Measurements from ENCODE around the gene PRKAR2B.
"Not testable (repeated sequence)": the region's sequence is repeated elsewhere in the genome, so short reads cannot be mapped to it uniquely, and the experiment has no call there.

PRKAR2B gene

DNA sequence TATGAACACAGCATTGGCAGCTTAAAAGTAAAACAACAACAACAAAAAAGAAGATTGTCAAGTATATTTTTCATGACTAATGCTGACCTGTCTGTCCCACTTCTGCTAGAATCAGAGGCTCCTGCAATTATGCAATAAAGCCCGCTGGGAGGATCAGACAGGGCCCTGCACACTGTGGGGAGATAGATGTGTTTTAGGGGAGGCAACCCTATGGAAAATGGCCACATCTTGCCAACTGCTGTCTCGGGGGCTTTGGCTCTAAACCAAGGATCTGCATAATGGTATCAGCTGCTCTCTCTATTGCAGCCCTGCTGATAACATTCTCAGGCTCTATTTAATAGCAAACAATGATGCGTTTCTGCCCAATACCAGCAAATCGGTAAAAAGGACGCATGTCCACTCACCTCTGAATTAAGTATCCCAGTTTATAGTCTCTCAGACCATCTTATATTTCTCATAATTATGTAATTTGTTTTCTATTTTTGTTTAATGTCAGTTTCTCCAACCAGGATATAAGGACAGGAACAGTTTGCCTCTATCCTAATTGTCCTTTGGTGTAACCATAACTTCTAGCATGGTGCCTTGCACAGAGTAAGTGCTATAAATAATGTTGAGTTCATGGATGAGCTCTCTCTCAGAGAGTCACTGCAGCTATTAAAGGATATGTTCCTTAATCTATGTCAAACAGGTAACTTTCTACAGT, 15.3 kb upstream of the PRKAR2B start:
- DNase-seq: no peak

DNA sequence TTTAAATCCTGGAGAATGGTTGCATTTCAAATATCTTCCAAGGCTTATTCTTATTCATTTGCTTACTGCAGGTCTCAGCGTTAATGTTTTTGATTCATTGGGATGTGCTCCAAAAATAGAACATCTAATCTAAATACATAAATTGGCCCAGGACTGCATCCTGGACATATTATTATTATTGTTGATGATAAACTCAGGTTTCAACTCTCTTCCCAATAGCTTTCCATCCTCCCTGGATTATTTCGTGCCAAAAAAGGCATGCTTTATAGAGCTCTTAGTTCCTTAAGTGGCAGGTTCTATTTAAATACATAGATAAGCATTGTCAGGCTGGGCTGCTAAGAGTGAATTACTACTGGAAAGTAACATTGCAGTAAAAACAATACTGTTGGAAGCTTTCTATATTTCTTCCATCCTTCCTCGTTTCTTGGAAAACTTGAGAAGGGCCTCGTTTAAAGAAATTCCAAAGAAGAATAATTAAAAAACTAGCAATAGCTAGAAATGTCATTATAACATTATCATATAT, 14.7 kb upstream of the PRKAR2B start:
- DNase-seq: no peak

DNA sequence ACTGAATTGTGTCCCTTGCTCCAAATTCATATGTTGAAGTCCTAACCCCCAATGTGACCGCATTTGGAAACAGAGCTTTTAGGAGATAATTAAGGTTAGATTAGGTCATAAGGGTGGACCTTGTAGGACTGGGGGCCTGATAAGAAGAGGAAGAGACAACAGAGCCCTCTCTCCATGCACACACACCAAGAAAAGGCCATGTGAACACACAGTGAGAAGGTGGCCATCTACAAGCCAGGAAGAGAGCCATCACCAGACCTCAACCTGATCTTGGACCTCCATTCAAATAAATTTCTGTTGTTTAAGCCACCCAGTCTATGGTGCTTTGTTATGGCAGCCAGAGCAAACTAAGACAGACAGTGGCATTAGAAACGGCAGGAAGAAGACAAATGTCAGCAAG, 12.5 kb upstream of the PRKAR2B start:
- no peak for DNase-seq

DNA sequence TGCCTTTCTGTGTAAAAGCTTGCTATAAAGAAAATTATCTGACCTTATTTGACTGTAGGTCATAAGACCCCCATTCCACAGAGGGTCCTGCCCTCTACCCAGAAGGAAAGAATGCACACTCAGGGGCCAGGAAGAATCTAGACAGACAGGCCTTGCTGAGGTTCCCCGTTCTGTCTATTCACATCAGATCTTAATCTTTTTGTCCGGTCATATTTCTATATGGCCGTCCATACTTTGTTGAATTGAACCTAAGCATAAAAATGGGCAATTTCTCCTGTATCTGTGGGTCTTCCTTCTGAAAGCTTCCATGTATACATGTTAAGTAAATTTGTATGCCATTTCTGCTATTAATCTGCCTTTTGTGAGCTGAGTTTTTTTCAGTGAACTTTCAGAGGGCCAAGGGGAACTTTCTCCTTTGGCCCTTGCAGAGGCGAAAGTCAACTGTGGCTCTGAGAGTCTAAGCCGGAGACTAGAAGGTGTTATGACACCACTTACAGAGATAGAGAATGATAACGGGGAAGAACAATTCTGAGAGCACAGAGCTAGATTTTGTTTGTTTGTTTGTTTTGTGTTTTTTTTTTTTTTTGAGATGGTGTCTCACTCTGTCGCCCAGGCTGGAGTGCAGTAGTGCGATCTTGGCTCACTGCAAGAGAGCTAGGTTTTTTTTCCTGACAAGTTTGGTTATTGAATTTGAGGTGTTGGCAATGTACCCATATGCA, 11.6 kb upstream of the PRKAR2B start:
- DNase-seq: no peak

DNA sequence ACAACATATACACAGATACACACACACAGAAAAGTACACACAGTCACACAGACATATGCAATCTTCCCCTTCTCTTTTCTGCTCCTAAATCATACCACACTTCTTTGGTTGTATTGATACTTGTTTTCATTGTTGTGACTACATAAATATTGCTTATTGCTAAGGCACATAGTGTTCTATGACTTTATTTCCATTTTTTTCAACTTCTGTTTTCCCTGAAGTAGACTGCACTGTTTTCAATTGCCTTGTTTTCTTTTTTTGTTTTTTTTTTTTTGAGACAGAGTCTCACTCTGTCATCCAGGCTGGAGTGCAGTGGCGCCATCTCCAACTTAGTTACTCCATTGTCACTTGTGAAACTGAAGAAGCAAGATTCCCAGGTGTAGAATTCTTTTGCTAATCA, 10.0 kb upstream of the PRKAR2B start:
- no peak for DNase-seq

DNA sequence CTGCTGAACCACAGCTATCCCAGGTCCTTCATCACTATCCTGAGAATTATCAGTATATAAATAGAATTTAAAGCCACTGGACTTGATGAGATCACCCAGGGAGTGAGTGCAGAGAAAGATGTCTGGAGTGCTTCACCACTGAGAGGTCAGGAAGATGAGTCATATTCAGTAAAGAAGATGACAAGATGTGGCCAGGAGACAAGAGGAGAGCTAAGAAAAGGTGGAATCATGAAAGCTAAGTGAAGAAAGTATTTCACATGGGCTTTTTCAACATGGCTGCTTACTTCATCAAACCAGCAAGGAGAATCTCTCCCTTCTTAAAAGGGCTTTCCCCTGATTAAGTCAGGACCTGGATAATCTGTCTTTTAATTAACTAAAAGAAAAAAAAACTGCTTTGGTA, 9.1 kb upstream of the PRKAR2B start:
- no peak for DNase-seq

DNA sequence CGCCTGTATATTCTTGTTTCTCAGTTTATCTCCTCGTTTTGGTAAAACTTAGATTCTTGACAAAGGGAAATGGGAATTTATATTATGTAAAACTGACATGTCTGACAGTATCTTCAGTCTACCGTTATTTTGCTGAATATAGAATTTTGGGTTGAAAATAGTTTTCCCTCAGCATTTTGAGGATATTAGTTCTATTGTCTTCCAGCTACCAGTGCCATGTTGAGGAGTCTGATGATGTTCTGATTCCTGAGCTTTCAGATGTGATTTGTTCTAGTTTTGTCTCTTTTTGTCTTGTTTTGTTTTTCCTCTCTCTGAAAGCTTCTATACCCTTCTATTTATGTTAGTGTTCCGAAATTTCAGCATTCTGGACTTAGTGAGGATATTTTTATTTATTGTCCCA, 8.0 kb upstream of the PRKAR2B start:
- no peak for DNase-seq

DNA sequence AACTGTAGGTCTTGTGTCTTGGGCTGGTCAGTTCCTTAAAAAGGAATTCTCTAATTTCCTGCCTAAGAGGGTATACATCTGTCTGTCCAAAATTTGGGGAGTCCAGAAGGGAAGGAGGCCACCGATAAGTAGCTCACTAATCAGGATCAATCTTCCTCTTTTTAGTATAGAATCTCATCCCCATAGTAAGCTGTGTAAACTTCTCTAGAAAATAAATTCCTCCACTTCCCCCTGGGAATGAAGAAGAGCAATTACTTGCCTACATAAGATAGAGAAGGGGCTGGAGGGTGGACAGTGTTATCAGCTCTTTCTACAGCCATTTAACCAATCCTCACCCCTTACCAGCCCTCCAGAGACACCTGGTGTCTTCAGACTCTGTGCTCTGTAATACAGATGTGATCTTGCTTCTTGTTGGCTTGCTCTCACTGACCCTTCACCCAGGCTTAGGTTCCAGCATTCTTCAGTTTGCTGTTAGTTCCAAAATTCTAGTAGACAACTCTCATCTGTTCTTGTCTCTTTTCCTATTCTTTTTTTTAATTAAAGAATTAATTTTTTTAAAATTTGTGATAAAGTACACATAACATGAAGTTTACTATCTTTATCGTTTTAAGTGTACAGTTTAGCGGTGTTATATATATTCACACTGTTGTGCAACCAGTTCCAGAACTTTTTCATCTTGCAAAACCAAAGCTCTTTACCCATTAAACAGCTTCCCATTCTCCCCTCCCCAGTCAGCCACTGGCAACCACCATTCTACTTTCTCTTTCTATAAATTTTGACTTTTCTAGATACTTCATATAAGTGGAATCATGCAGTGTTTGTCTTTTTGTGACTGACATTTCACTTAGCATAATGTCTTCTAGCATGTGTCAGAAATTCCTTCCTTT, 6.5 kb upstream of the PRKAR2B start:
- DNase-seq: no peak

DNA sequence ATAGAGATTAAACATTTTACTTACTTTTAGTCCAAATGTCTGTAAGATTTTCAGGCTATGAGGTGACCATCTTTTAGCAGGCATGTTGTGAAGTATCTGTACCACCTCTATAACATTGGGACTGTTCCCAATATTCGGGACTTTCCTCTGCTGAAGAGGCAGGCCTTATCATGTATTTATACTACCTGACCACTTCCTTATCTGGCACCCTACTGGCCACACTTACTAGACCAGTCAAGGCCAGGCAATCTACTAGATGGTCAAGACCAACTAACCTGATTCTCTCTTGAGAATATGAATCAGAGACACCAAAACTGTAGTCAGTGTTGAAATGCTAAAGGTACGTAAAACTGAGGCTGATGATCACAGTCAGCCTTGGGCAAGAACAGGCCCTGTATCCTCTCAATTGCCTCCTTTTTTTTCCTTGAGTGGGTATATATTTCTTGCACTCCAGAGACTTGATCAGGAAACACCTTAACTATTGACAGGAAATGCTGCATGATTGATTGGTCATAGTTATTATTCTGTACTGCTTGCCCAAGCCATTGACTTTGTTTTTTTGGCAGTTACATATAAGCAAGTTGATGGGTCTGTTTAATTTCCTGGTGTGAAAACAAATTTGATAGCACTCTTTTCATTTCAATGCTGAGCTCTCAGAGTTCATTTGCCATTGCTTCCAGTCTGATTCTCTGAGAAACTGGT, 5.2 kb upstream of the PRKAR2B start:
- DNase-seq: no peak

DNA sequence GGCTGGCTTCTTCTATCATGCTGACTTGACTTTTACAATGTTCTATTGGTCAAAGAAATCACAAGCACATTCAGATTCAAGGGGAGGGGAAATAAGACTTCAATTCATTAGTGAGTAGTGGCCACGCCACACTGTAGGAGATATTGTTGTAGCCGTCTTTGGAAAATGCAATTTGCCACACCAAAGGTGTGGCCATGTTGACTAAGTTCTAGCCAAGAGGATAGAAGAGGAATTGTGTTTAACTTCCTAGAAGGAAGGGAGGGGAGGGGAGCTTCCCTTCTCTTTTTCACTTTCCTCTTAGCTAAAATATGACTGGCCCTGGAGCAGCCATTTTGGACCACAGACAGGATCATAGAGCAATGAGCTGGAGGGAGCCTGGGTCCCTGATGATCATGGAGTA, 3.4 kb upstream of the PRKAR2B start:
- DNase-seq: no peak

DNA sequence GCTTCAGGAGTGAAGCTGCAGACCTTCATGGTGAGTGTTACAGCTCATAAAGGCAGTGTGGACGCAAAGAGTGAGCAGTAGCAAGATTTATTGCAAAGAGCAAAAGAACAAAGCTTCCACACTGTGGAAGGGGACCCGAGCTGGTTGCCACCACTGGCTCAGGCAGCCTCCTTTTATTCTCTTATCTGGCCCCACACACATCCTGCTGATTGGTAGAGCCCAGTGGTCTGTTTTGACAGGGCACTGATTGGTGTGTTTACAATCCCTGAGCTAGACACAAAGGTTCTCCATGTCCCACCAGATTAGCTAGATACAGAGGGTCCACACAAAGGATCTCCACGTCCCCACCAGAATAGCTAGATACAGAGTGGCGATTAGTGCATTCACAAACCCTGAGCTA, 2.7 kb upstream of the PRKAR2B start:
- DNase-seq: not testable (repeated sequence)

DNA sequence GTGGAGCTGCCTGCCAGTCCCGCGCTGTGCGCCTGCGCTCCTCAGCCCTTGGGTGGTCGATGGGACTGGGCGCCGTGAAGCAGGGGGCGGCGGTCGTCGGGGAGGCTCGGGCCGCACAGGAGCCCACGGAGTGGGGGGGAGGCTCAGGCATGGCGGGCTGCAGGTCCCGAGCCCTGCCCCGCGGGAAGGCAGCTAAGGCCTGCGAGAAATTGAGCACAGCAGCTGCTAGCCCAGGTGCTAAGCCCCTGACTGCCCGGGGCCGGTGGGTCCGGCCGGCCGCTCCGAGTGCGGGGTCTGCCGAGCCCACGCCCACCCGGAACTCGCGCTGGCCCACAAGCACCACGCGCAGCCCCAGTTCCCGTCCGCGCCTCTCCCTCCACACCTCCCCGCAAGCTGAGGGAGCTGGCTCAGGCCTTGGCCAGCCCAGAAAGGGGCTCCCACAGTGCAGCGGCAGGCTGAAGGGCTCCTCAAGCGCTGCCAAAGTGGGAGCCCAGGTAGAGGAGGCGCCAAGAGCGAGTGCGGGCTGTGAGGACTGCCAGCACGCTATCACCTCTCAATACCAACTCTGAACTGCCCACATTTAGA, 2.1 kb upstream of the PRKAR2B start:
- DNase-seq: not testable (repeated sequence)

DNA sequence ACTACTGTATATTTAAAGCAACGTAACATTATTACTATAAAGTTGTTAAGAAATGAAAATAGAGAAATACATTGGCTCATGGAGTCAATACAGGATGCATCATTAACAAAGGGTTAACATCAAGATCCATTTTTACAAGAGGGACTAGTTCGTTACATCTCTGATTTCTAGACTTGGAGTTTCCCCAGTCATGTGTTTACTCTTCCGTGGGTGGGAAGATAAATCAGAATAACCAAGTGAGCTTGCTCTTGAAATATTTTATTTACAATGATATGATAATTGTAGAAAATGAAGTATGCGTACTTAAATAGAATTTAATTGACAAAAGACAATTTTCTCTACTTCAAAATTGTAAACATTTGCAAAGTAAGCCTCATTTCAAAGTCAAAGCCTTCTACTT, 1.0 kb upstream of the PRKAR2B start:
- DNase-seq: no peak

DNA sequence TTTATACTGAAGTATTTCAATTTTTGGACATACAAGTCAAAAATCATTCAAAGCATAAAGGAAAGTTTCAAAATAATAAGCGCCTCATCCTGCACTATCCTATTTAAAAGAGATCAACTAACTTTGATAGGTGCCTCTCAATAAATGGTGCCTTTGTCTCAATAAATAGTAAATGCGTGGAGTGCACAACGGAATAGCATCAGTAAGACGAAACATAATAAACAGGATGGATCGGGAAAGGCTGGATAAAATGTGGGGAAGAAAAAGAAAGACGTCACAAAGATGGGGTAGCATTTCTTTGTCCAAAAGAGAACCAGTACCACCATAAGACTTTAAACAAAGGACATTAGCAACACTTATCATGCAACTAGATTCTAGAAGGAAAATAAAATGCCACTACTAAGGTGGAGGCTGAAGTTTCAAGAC, 571 bp upstream of the PRKAR2B start:
- no peak for DNase-seq

DNA sequence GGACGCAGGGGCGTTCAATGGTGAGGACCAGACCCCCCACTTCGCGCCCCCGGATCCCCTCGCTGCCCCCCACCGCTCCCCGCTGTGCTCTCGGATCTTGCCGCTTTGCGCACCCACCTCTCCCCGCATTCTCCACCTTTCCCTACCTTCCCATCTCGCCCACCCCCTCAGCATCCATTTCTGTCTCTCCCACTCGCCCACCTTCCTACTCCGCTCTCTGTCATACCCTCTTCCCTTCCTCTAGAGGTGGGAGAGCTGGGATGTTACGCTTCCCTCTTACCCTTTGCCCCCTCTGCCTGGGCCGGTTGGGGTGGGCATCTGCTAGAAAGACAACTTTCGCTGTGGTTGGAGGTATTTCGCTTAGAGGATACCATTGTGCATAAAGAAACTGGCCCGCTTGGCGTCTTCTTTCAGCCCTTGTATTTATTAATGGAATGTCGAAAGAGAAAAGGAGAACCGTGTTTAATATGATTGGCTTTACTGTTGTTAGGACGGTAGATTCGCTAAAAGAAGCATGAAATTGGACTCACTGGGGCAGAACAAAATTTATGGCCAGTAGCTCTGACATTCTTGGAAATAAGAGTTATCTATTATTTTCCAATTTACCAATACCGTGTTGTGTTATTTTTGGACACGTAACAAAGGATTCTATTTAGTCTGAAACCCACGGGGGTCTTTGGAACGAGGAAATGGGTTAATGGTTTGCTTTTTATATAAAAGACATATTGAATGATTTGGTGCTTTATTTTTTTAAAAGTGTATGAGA, 873 bp downstream of the PRKAR2B start:
- DNase-seq: no peak

DNA sequence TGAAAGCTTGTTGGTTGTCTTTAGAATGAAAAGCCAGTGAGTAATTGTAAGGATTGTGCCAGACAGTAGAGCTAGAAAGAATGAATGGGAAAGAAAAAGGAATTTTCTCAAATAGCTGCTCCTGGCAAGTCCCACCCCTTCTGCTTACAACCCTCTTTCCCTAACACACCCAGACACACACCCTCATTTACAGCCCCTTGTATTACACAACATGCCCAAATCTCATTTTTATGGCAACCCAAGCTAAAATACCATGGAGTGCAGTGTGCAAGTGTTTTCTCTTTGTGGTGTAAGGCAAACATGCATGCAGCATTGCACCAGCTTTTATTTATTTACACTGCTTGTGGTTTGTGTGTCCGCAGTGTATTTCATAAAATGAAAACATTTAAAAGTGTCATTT, 1.5 kb downstream of the PRKAR2B start:
- DNase-seq: no peak

DNA sequence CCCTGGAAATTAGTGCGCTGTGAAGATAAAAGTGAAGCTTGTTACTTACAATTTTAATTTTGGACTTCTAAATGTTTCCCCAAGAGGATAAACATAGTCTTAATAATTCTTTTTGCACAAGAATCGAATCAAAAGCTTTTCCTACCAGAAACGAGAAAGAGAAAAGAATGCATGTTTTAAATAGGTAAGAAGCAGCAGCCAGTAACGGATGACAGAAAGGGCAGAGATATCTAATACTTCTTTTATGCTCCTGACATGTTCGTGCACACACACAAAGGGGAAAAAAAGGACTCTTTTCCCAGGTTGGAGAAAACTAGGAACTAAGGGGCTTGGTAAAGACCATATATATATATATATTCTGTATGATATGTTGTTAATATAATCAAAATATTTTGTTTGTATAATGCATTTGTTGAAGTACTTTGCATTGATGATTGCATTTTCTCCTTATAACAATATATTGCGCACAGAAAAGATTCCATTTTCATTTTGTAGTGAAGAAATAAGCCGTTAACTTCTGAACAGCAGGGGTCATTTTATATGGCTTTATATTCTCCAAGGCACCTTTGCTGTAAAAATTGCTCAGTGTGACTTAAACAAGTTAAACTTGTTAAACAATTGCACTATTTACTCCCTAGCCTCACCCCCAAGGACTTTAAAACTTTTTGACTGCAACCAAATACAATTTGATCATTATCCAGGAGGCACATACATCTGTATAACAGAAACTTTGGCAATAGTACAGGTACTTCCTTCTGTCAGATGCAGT, 2.2 kb downstream of the PRKAR2B start:
- DNase-seq: no peak

DNA sequence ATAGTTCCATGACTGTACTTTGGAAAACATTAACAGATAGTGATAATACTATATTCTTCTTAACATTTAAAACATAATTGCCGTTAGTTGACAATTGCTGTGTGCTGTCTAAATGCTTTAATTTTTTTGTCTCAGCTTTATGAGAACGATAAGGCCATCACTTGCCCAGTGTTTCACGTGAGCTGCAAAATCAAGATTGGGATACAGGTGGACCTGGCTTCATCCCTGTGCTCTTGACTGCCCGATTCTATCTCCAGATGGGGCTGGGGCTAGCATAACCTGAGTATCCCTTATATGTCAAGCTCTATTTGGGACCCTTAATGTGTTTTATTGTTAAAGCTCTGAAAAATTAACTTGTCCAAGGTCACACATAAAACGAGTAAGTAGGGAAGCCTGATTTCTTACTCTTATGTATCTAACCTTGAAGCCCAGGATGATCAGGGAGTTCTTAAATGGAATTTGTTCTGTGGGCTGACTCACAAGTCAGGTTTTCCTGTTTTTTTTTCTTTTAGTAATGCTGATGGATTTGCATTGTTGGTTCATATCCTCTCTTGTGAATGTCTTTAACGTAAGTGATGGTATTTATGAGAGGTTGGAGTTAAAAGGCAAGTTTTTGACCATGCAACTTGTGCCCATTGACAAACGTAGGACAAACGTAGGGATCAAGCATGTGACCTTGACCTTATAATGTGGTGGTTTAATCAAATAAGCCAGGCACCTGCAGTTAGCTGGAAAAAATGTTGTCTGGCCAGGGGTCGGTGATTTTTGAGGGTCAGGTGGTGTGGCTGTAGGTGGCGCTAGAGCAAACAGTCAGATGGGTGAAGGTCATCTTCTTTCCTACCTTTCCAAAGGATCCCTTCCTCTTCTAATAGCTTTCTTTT, 3.6 kb downstream of the PRKAR2B start:
- no peak for DNase-seq

DNA sequence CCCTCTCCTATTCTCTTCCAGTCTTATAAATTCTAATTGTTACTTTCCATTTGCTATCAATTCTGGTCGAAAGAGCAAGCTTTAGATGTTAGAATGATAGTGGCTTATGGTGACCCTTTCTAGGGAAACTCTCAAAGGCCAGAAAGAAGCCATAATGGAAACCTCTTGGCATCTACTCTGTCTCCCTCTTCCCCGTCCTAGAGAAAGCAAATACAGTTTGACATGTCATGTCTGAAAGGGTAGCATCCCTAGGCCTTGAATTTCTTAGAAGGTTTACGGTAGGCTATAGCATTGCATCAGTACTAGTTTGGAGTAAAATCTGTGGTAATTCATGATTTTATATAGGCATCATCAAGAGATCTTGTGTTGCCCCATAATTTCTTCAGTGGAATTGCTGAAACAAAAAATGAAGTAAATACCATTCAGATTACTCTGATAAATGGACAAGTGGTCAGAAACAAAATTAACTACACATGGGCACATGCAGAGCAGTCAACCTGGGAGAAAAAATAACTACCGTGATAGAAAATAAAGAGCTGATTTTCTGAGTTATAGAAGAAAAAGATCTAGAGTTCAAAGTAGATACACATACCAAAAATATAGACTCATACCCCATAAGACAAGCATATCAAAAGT, 4.4 kb downstream of the PRKAR2B start:
- no peak for DNase-seq

All from activated naive CD4-positive, alpha-beta T cell treated with anti-CD3 and anti-CD28 coated beads, Interleukin-2, amount 50 U/mL, for 16 hours (primary cell).